Fibroblast of villous mesenchyme (primary cell): ENCODE data around the gene ULBP1. TPM values are rescaled to one million over a fixed set of nuclear protein-coding genes. Genes with fewer than 3 reads are reported as not detected.

ENCODE experiments used
- DNase-seq: peaks from one replicate; pipeline ENCODE4 v3.0.0-alpha.2; 2010; ENCODE audit warnings: low read depth
- H3K4me3 ChIP-seq: 2 replicates; pipeline ENCODE4 v1.5.1; 2011; ENCODE audit warnings: low read depth, mild to moderate bottlenecking, low read length
- total RNA-seq: library from RNA; depleted of rRNA; stranded (reverse); fragments of >200 nt; gene quantifications from 2 replicates; pipeline ENCODE4 v1.2.3, GENCODE V29; 2012
- TF ChIP-seq, protein P1 (sequence below): IDR thresholded peaks from 2 replicates; pipeline ENCODE4 v1.5.1; 2012; ENCODE audit warnings: low read depth, mild to moderate bottlenecking, low read length; ENCODE audit not compliant: insufficient read depth

Gene ULBP1
- total RNA-seq, 1 donor = 0.43 TPM

DNA sequence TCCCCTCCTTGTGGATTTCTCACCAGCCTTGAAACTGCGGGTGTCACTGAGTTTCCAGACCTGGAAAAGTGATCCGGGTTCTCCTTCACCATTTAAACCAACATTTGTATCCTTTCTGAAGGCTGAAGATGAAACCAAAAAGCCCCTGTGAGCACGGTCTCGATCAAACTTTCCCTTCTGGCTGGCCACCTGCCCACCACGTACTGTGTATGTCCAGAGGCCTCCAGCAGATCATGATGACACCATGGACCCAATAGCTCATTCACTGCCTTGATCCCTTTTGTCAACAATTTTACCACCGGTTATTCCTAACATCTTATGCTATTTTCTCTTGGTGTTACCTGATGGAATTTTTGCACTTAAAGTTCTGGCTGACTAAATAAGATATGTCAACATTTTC is 15.6 kb downstream of the ULBP1 start:
- no peak overlapping the region for H3K4me3 ChIP-seq
- TF ChIP-seq, protein P1, sequence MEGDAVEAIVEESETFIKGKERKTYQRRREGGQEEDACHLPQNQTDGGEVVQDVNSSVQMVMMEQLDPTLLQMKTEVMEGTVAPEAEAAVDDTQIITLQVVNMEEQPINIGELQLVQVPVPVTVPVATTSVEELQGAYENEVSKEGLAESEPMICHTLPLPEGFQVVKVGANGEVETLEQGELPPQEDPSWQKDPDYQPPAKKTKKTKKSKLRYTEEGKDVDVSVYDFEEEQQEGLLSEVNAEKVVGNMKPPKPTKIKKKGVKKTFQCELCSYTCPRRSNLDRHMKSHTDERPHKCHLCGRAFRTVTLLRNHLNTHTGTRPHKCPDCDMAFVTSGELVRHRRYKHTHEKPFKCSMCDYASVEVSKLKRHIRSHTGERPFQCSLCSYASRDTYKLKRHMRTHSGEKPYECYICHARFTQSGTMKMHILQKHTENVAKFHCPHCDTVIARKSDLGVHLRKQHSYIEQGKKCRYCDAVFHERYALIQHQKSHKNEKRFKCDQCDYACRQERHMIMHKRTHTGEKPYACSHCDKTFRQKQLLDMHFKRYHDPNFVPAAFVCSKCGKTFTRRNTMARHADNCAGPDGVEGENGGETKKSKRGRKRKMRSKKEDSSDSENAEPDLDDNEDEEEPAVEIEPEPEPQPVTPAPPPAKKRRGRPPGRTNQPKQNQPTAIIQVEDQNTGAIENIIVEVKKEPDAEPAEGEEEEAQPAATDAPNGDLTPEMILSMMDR = no peak
- DNase-seq = no peak

DNA sequence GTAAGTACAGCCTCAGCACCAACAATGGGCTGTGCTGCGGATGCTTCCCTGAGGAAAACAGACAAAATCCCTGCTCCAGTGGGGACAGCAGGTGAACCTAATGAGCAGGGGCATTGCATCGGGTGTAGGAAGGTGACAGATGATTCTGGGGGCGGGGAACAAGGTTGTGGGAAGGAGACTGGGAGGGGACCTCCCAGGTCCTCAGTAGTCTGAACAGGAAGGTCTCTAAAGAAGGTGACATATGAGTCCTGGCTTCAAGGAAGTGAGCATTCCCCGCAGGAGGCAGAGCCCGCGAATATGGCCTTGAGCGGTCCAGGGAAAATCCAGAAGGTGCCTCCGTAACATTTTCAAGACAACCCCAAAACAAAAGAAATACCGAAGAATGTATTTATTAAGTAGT is 19.4 kb downstream of the ULBP1 start:
- H3K4me3 ChIP-seq = no peak overlapping the region
- no peak for DNase-seq
- TF ChIP-seq, protein P1 = no peak

GRCh38 chr6:149984773-149985172 is 21.0 kb downstream of the ULBP1 start:
- DNase-seq = no peak
- TF ChIP-seq, protein P1 = no peak

GRCh38 chr6:149985481-149985937 is 21.8 kb downstream of the ULBP1 start:
- no peak for DNase-seq
- no peak overlapping the region for H3K4me3 ChIP-seq
- TF ChIP-seq, protein P1 = no peak

More at GRCh38 chr6:149984773-149985172, 21.0 kb downstream of the ULBP1 start:
- no peak overlapping the region for H3K4me3 ChIP-seq

GRCh38 chr6:149987602-149988107 is 23.9 kb downstream of the ULBP1 start:
- TF ChIP-seq, protein P1 = no peak
- DNase-seq = no peak
- H3K4me3 ChIP-seq = no peak overlapping the region

- no peak overlapping the region for H3K4me3 ChIP-seq
- DNase-seq = no peak
- TF ChIP-seq, protein P1 = no peak
Measured at GRCh38 chr6:149988550-149989346, 25.0 kb downstream of the ULBP1 start.

- no peak overlapping the region for H3K4me3 ChIP-seq
- DNase-seq = no peak
- TF ChIP-seq, protein P1 = no peak
Measured at GRCh38 chr6:149990212-149990660, 26.5 kb downstream of the ULBP1 start.
